Naive thymus-derived CD8-positive, alpha-beta T cell (primary cell): ENCODE results near the gene DYNAP. TPM values are rescaled to one million over a fixed set of nuclear protein-coding genes. Genes with fewer than 3 reads are reported as not detected.

ENCODE experiments used
- polyA plus RNA-seq, 3 donors: library from polyadenylated mRNA; unstranded; fragments of 300-500 nt; fragmentation: Illumina TruSeq; gene quantifications; one replicate each; pipeline ENCODE4 v1.2.3, GENCODE V29; 2021
- total RNA-seq, 8 experiments: library from RNA in 2 of 8; stranded (reverse) in 2 of 8; gene quantifications; one replicate each; pipeline ENCODE4 v1.2.3 and lab custom pipeline; 2021 to 2026

DYNAP gene
- total and polyA plus RNA-seq, 5 experiments from 2014 or later = not detected

Other genes with a start within 250 kb of the DYNAP start
- gene STARD6, start 233.4 kb upstream of the DYNAP start, total RNA-seq = not detected
- not detected for gene STARD6, start 233.4 kb upstream of the DYNAP start, polyA plus RNA-seq
- 1 to 10 TPM; 3.8 to 4.2 TPM for gene C18orf54, start 233.3 kb upstream of the DYNAP start, total RNA-seq
- gene C18orf54, start 233.3 kb upstream of the DYNAP start, polyA plus RNA-seq = 1 to 10 TPM in 2 of 3 donors, under 1 TPM in 1; 0.98 to 1.3 (median 1.2) TPM
- gene RAB27B, start 237.2 kb downstream of the DYNAP start, total RNA-seq = under 1 TPM in 1 of 2 experiments, not detected in 1; 0.05 TPM
- 1 to 10 TPM in 1 of 3 donors, under 1 TPM in 1, not detected in 1; 0.57 to 1.8 TPM for gene RAB27B, start 237.2 kb downstream of the DYNAP start, polyA plus RNA-seq